Measurements from ENCODE around the gene HERC4. TPM values are rescaled to one million over a fixed set of nuclear protein-coding genes. Genes with fewer than 3 reads are reported as not detected.
"Not testable (repeated sequence)": the region's sequence is repeated elsewhere in the genome, so short reads cannot be mapped to it uniquely, and the experiment has no call there.

The HERC4 gene
- polyA plus RNA-seq, 1 donor from 2014 or later = 45.6 TPM

DNA sequence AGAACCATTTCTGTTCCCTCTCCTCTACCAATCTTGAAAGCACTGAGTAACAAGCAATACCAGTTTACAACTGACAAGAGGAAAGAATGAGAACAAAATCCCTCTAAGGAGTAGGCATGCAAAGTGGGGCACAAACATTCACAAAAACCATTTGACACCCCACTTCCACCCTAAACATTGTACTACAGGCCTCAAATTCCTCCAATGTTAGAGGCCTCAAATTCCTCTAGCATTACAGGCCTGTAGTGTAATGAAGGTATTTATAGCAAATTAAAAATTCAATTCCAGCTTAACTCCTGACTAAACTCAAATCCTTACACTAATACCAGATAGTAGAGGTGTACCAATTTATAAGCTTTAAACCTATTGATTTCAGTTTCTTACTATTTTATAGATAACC lies 105.2 kb downstream of the HERC4 start:
- no peak overlapping the region for H3K27ac ChIP-seq (ENCODE audit: low read length)
- H3F3A ChIP-seq (ENCODE audit: insufficient read depth, low read length, poor library complexity, severe bottlenecking) = no peaks in the 10 kb centered on the region
- no peaks in the 10 kb centered on the region for H4K20me1 ChIP-seq (ENCODE audit: insufficient read depth)
- no peaks in the 10 kb centered on the region for H3K36me3 ChIP-seq (ENCODE audit: insufficient read depth, low read length)
- TF ChIP-seq, protein P1, sequence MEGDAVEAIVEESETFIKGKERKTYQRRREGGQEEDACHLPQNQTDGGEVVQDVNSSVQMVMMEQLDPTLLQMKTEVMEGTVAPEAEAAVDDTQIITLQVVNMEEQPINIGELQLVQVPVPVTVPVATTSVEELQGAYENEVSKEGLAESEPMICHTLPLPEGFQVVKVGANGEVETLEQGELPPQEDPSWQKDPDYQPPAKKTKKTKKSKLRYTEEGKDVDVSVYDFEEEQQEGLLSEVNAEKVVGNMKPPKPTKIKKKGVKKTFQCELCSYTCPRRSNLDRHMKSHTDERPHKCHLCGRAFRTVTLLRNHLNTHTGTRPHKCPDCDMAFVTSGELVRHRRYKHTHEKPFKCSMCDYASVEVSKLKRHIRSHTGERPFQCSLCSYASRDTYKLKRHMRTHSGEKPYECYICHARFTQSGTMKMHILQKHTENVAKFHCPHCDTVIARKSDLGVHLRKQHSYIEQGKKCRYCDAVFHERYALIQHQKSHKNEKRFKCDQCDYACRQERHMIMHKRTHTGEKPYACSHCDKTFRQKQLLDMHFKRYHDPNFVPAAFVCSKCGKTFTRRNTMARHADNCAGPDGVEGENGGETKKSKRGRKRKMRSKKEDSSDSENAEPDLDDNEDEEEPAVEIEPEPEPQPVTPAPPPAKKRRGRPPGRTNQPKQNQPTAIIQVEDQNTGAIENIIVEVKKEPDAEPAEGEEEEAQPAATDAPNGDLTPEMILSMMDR (IDR thresholded peaks at IDR 0.05; ENCODE audit: poor library complexity, severe bottlenecking) = no peak
- TF ChIP-seq, protein P2, sequence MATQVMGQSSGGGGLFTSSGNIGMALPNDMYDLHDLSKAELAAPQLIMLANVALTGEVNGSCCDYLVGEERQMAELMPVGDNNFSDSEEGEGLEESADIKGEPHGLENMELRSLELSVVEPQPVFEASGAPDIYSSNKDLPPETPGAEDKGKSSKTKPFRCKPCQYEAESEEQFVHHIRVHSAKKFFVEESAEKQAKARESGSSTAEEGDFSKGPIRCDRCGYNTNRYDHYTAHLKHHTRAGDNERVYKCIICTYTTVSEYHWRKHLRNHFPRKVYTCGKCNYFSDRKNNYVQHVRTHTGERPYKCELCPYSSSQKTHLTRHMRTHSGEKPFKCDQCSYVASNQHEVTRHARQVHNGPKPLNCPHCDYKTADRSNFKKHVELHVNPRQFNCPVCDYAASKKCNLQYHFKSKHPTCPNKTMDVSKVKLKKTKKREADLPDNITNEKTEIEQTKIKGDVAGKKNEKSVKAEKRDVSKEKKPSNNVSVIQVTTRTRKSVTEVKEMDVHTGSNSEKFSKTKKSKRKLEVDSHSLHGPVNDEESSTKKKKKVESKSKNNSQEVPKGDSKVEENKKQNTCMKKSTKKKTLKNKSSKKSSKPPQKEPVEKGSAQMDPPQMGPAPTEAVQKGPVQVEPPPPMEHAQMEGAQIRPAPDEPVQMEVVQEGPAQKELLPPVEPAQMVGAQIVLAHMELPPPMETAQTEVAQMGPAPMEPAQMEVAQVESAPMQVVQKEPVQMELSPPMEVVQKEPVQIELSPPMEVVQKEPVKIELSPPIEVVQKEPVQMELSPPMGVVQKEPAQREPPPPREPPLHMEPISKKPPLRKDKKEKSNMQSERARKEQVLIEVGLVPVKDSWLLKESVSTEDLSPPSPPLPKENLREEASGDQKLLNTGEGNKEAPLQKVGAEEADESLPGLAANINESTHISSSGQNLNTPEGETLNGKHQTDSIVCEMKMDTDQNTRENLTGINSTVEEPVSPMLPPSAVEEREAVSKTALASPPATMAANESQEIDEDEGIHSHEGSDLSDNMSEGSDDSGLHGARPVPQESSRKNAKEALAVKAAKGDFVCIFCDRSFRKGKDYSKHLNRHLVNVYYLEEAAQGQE (IDR thresholded peaks at IDR 0.05; ENCODE audit: borderline replicate concordance) = no peak
- TF ChIP-seq SMC3 (conservative IDR thresholded peaks at IDR 0.05; ENCODE audit: poor library complexity) (no peak), EZH2 (IDR thresholded peaks at IDR 0.05; ENCODE audit: borderline replicate concordance, insufficient read depth, low read length, poor library complexity, severe bottlenecking) (no peak), POLR2AphosphoS5 (IDR thresholded peaks at IDR 0.05) (no peak), TAF1 (IDR thresholded peaks at IDR 0.05; ENCODE audit: low read depth) (no peak), MXI1 (conservative IDR thresholded peaks at IDR 0.05; ENCODE audit: poor library complexity, severe bottlenecking) (no peak), EP300 (conservative IDR thresholded peaks at IDR 0.05; ENCODE audit: poor library complexity, severe bottlenecking) (no peak), RAD21 (conservative IDR thresholded peaks at IDR 0.05) (no peak)
- no peak overlapping the region for H2AFZ ChIP-seq (ENCODE audit: low read depth, low read length)
- no peak overlapping the region for H3K4me2 ChIP-seq (ENCODE audit: low read length)
- H3K9me2 ChIP-seq (ENCODE audit: insufficient read depth, low read length) = no peaks in the 10 kb centered on the region
- no peak overlapping the region for H3K9ac ChIP-seq (ENCODE audit: low read length)
- H3K4me3 ChIP-seq (ENCODE audit: low read length) = no peak overlapping the region
- no peaks in the 10 kb centered on the region for H3K79me2 ChIP-seq (replicated peaks; ENCODE audit: insufficient read depth, low read length)
- H3K27me3 ChIP-seq (ENCODE audit: insufficient read depth, low read depth, low read length) = no peaks in the 10 kb centered on the region
- H3K9me3 ChIP-seq (ENCODE audit: low read length) = no peaks in the 10 kb centered on the region

DNA sequence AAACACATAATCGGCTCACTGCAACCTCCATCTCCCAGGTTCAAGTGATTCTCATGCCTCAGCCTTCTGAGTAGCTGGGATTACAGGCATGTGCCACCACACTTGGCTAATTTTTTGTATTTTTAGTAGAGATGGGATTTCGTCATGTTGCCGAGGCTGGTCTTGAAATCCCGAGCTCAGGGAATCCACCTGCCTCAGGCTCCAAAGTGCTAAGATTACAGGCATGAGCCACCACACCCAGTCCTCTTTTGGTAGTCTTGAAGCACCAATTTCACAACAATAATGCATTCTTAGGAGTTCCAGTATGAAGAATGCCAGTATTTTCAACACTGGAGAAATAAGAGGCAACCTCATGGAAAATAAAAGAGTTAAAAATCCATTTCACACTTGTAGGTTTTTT lies 109.0 kb downstream of the HERC4 start:
- not testable (repeated sequence) for H3K27me3 ChIP-seq (ENCODE audit: insufficient read depth, low read depth, low read length); H3K9ac ChIP-seq (ENCODE audit: low read length); H3K4me2 ChIP-seq (ENCODE audit: low read length); H3K36me3 ChIP-seq (ENCODE audit: insufficient read depth, low read length); H2AFZ ChIP-seq (ENCODE audit: low read depth, low read length); H3K4me3 ChIP-seq (ENCODE audit: low read length); H3K9me2 ChIP-seq (ENCODE audit: insufficient read depth, low read length); H4K20me1 ChIP-seq (ENCODE audit: insufficient read depth); H3K79me2 ChIP-seq (replicated peaks; ENCODE audit: insufficient read depth, low read length); H3K9me3 ChIP-seq (ENCODE audit: low read length); H3F3A ChIP-seq (ENCODE audit: insufficient read depth, low read length, poor library complexity, severe bottlenecking); H3K27ac ChIP-seq (ENCODE audit: low read length)

DNA sequence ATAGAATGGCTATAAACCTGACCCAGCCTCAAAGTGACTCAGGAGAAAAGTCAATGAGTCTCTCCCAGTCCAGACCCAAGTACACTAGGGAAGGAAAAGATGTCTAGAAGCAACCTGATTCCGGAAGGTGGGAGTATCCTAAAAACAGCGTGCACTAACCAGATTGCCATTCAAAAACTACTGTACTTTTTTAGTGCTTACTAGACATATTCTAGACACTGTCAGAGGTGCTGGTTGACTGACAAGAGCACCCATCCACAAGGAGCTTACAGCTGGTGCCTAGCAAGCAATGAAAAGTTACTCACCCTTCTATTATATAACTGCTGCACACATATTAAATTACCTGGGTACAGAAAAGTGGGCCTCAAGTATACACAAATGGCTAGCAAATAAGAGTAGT lies 109.6 kb downstream of the HERC4 start:
- Histone ChIP-seq H3K79me2 (replicated peaks; ENCODE audit: insufficient read depth, low read length) (no peaks in the 10 kb centered on the region), H3F3A (ENCODE audit: insufficient read depth, low read length, poor library complexity, severe bottlenecking) (no peaks in the 10 kb centered on the region), H3K36me3 (ENCODE audit: insufficient read depth, low read length) (no peaks in the 10 kb centered on the region), H3K4me2 (ENCODE audit: low read length) (no peak overlapping the region), H3K9me2 (ENCODE audit: insufficient read depth, low read length) (no peaks in the 10 kb centered on the region), H3K27ac (ENCODE audit: low read length) (no peak overlapping the region), H3K9me3 (ENCODE audit: low read length) (no peaks in the 10 kb centered on the region), H3K27me3 (ENCODE audit: insufficient read depth, low read depth, low read length) (no peaks in the 10 kb centered on the region), H2AFZ (ENCODE audit: low read depth, low read length) (no peak overlapping the region), H3K9ac (ENCODE audit: low read length) (no peak overlapping the region), H4K20me1 (ENCODE audit: insufficient read depth) (no peaks in the 10 kb centered on the region), H3K4me3 (ENCODE audit: low read length) (no peak overlapping the region)
- TF ChIP-seq, protein P2 (IDR thresholded peaks at IDR 0.05; ENCODE audit: borderline replicate concordance) = no peak
- no peak for TF ChIP-seq MXI1 (conservative IDR thresholded peaks at IDR 0.05; ENCODE audit: poor library complexity, severe bottlenecking)
- TF ChIP-seq EP300 (conservative IDR thresholded peaks at IDR 0.05; ENCODE audit: poor library complexity, severe bottlenecking) = no peak
- no peak for TF ChIP-seq SMC3 (conservative IDR thresholded peaks at IDR 0.05; ENCODE audit: poor library complexity)
- TF ChIP-seq RAD21 (conservative IDR thresholded peaks at IDR 0.05) = no peak
- no peak for TF ChIP-seq POLR2AphosphoS5 (IDR thresholded peaks at IDR 0.05)
- TF ChIP-seq, protein P1 (IDR thresholded peaks at IDR 0.05; ENCODE audit: poor library complexity, severe bottlenecking) = no peak
- no peak for TF ChIP-seq TAF1 (IDR thresholded peaks at IDR 0.05; ENCODE audit: low read depth)
- TF ChIP-seq EZH2 (IDR thresholded peaks at IDR 0.05; ENCODE audit: borderline replicate concordance, insufficient read depth, low read length, poor library complexity, severe bottlenecking) = no peak
